CD14-positive monocyte (primary cell): Measurements from ENCODE around the gene ATE1. TPM values are rescaled to one million over a fixed set of nuclear protein-coding genes. Genes with fewer than 3 reads are reported as not detected.

ENCODE experiments used
- DNase-seq, 3 donors: peaks; one replicate each; pipeline ENCODE4 v3.0.0-alpha.2; 2011 to 2022
- H2AFZ ChIP-seq: 2 replicates; pipeline ENCODE4 v1.6.0; 2012; ENCODE audit warnings: mild to moderate bottlenecking, low read depth, low read length, inconsistent platforms; ENCODE audit not compliant: insufficient read depth, poor library complexity, severe bottlenecking
- H3K27ac ChIP-seq, 2 donors: 1 replicate in 1 of 2; 2 replicates in 1 of 2; pipeline ENCODE4 v1.5.1; 2012 to 2013; ENCODE audit warnings: low read length in 2 of 2, control low read depth in 1 of 2, inconsistent platforms in 1 of 2, low read depth in 1 of 2, mild to moderate bottlenecking in 1 of 2
- H3K27me3 ChIP-seq, 2 donors: one replicate each; pipeline versions ENCODE4 v1.6.0 to v1.6.1; 2011 to 2013; ENCODE audit warnings: low read length in 2 of 2; ENCODE audit not compliant: control insufficient read depth in 2 of 2, insufficient read depth in 2 of 2
- H3K36me3 ChIP-seq, 2 donors: replicated peaks in 1 of 2; 1 replicate in 1 of 2; 2 replicates in 1 of 2; pipeline versions ENCODE4 v1.5.1 to v1.6.1; 2012 to 2013; ENCODE audit warnings: low read length in 2 of 2, control low read depth in 1 of 2, inconsistent platforms in 1 of 2, mild to moderate bottlenecking in 1 of 2; ENCODE audit not compliant: insufficient read depth in 2 of 2, control insufficient read depth in 1 of 2
- H3K4me1 ChIP-seq, 2 donors: 1 replicate in 1 of 2; 2 replicates in 1 of 2; pipeline versions ENCODE4 v1.5.1 to v1.6.1; 2012 to 2013; ENCODE audit warnings: low read length in 2 of 2, control low read depth in 1 of 2, inconsistent platforms in 1 of 2, mild to moderate bottlenecking in 1 of 2, moderate library complexity in 1 of 2; ENCODE audit not compliant: insufficient read depth in 2 of 2, control insufficient read depth in 1 of 2
- H3K4me2 ChIP-seq: replicated peaks from 2 replicates; pipeline ENCODE3; 2012; ENCODE audit warnings: low read length, moderate library complexity, mild to moderate bottlenecking; ENCODE audit not compliant: poor library complexity, severe bottlenecking; ENCODE audit errors: extremely low read depth
- H3K4me3 ChIP-seq, 3 experiments: fragments of 200-600 bp in 1 of 3; sonication (generic) in 1 of 3; replicated peaks in 1 of 3; 1 replicate in 2 of 3; 2 replicates in 1 of 3; pipeline ENCODE4 v1.5.1; 2011 to 2013; ENCODE audit warnings: low read length in 3 of 3, mild to moderate bottlenecking in 3 of 3, control low read depth in 2 of 3, low read depth in 2 of 3, inconsistent platforms in 1 of 3, moderate library complexity in 1 of 3
- H3K79me2 ChIP-seq: 2 replicates; pipeline ENCODE4 v1.6.0; 2012; ENCODE audit warnings: mild to moderate bottlenecking, control low read depth, inconsistent platforms, low read length, moderate library complexity; ENCODE audit not compliant: insufficient read depth
- H3K9ac ChIP-seq: 2 replicates; pipeline ENCODE4 v1.6.0; 2017; ENCODE audit warnings: low read length, mild to moderate bottlenecking; ENCODE audit not compliant: insufficient read depth, poor library complexity, severe bottlenecking
- H3K9me3 ChIP-seq, 2 donors: replicated peaks in 1 of 2; 1 replicate in 1 of 2; 2 replicates in 1 of 2; pipeline versions ENCODE4 v1.5.1 to v1.6.1; 2012 to 2013; ENCODE audit warnings: low read length in 2 of 2, control low read depth in 1 of 2; ENCODE audit not compliant: control insufficient read depth in 1 of 2, insufficient read depth in 1 of 2
- H4K20me1 ChIP-seq: 2 replicates; pipeline ENCODE4 v1.6.0; 2012; ENCODE audit warnings: mild to moderate bottlenecking, low read length, control low read depth, moderate library complexity; ENCODE audit not compliant: insufficient read depth
- H3K27ac Mint-ChIP-seq, 7 donors: one replicate each; pipeline ENCODE4 v1.8.0; 2020; ENCODE audit warnings: mild to moderate bottlenecking in 7 of 7, mixed read lengths in 7 of 7, moderate library complexity in 6 of 7, inconsistent platforms in 2 of 7
- H3K27me3 Mint-ChIP-seq, 3 donors: one replicate each; pipeline ENCODE4 v1.8.0; 2021 to 2022; ENCODE audit warnings: low read depth in 3 of 3, mild to moderate bottlenecking in 3 of 3, mixed read lengths in 3 of 3, moderate library complexity in 3 of 3, inconsistent platforms in 1 of 3
- H3K36me3 Mint-ChIP-seq, 2 donors: one replicate each; pipeline ENCODE4 v1.8.0; 2020; ENCODE audit warnings: mixed read lengths in 2 of 2, inconsistent platforms in 1 of 2, mild to moderate bottlenecking in 1 of 2
- H3K4me1 Mint-ChIP-seq: one replicate; pipeline ENCODE4 v1.8.0; 2020; ENCODE audit warnings: mild to moderate bottlenecking, mixed read lengths
- H3K4me3 Mint-ChIP-seq, 2 donors: one replicate each; pipeline ENCODE4 v1.8.0; 2020; ENCODE audit warnings: mild to moderate bottlenecking in 2 of 2, mixed read lengths in 2 of 2, moderate library complexity in 1 of 2
- H3K9me3 Mint-ChIP-seq, 7 donors: one replicate each; pipeline ENCODE4 v1.8.0; 2020 to 2022; ENCODE audit warnings: mixed read lengths in 7 of 7, mild to moderate bottlenecking in 6 of 7, moderate library complexity in 6 of 7, inconsistent platforms in 2 of 7
- WGBS: methylation state at CpG from one replicate; pipeline ENCODE4 v1.1.5; 2013; ENCODE audit warnings: missing lambda C conversion rate; ENCODE audit not compliant: insufficient coverage; 5-methylcytosine and 5-hydroxymethylcytosine counted together
- intact Hi-C, 2 donors: fragments of 100-400 bp; cut with micrococcal nuclease; formaldehyde crosslinking; loops; one replicate each; pipeline versions ENCODE4 v1.15.0 to v1.15.1; 2023
- polyA plus RNA-seq, 3 donors: library from polyadenylated mRNA; depleted of rRNA in 1 of 3; unstranded in 2 of 3; stranded (reverse) in 1 of 3; fragments of 300-500 nt in 2 of 3; fragments of >200 nt in 1 of 3; fragmentation: Illumina TruSeq in 2 of 3; gene quantifications; 1 replicate in 2 of 3; 2 replicates in 1 of 3; pipeline ENCODE4 v1.2.3, GENCODE V29; 2012 to 2021
- TF ChIP-seq, protein P1 (sequence below): fragments of 200-600 bp; IDR thresholded peaks from one replicate; pipeline ENCODE4 v1.8.0; 2022; ENCODE audit warnings: antibody characterized with exemption, mild to moderate bottlenecking

Gene ATE1
- polyA plus RNA-seq, 3 donors, result 9.2 to 19.5 (median 15.8) TPM

DNA sequence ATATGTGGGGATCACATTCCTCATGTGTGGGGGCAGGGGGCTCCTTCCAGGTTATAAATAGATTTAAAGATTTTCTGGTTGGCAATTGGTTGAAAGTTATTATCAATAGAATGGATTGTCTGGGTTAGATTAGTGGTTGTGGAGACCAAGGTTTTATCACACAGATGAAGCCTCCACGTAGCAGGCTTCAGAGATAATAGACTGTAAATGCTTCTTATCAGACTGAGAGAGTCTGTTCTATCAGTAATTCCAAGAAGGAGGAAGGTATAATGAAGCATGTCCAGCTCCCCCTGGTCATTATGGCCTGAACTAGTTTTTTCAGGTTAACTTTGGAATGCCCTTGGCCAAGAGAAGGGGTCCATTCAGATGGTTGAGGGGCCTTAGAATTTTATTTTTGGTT lies 211.9 kb downstream of the ATE1 start:
- TF ChIP-seq, protein P1, sequence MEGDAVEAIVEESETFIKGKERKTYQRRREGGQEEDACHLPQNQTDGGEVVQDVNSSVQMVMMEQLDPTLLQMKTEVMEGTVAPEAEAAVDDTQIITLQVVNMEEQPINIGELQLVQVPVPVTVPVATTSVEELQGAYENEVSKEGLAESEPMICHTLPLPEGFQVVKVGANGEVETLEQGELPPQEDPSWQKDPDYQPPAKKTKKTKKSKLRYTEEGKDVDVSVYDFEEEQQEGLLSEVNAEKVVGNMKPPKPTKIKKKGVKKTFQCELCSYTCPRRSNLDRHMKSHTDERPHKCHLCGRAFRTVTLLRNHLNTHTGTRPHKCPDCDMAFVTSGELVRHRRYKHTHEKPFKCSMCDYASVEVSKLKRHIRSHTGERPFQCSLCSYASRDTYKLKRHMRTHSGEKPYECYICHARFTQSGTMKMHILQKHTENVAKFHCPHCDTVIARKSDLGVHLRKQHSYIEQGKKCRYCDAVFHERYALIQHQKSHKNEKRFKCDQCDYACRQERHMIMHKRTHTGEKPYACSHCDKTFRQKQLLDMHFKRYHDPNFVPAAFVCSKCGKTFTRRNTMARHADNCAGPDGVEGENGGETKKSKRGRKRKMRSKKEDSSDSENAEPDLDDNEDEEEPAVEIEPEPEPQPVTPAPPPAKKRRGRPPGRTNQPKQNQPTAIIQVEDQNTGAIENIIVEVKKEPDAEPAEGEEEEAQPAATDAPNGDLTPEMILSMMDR, result no peak
- 100% methylated on average over 1 of the region's 1 CpG for WGBS
- H3K36me3 ChIP-seq, result no peaks in the 10 kb centered on the region

DNA sequence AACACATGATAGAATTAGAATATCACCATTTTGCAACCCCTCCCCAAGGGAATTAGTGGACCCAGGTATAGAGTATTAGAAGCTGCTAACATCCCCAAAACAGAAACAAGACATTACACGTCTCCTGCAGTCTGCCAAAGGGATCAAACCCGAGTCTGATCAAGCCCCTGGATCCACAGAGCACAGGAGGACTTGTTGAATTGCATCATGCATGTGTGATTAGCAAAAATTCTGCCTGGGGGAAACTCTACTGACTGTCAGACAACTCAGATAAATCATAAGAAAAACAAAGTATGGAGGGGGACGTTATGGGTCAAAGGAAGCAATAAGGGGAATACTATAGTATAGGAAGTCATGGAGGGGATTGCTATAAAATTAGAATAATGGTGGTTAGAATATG lies 212.8 kb downstream of the ATE1 start:
- Mint-ChIP-seq H3K4me1 (peaks cover 9% of the 10 kb centered on the region), H3K36me3 (no peaks in the 10 kb centered on the region), H3K4me3 (no peak overlapping the region), H3K9me3 (peaks cover 0 to 7% (median 4%) of the 10 kb centered on the region in 7 donors), H3K27me3 (peaks cover 8 to 15% (median 10%) of the 10 kb centered on the region in 3 donors), H3K27ac (no peak overlapping the region)
- Histone ChIP-seq H2AFZ (no peak overlapping the region), H3K9me3 (no peaks in the 10 kb centered on the region), H3K4me1 (peaks cover 7 to 8% of the 10 kb centered on the region in 2 donors), H3K36me3 (no peaks in the 10 kb centered on the region), H3K4me2 (no peak overlapping the region), H3K9ac (no peak overlapping the region), H3K27ac (no peak overlapping the region), H3K4me3 (no peak overlapping the region), H4K20me1 (no peaks in the 10 kb centered on the region), H3K27me3 (peaks cover 2 to 4% of the 10 kb centered on the region in 2 donors), H3K79me2 (no peaks in the 10 kb centered on the region)
- intact Hi-C loops, result no loop called here
- no peak for DNase-seq
- WGBS, result 83% methylated on average over 1 of the region's 3 CpGs
- TF ChIP-seq, protein P1, result no peak

More for the DNA sequence above, 211.9 kb downstream of the ATE1 start:
- H3K79me2 ChIP-seq, result no peaks in the 10 kb centered on the region
- peaks cover 2 to 4% of the 10 kb centered on the region in 2 donors for H3K27me3 ChIP-seq
- peaks cover 2 to 12% (median 8%) of the 10 kb centered on the region in 3 donors for H3K27me3 Mint-ChIP-seq
- no peak overlapping the region for H2AFZ ChIP-seq
- intact Hi-C loops, result no loop called here
- no peak overlapping the region for H3K4me3 ChIP-seq
- H3K4me1 Mint-ChIP-seq, result peaks cover 3% of the 10 kb centered on the region
- H3K27ac ChIP-seq, result no peak overlapping the region
- H3K27ac Mint-ChIP-seq, result no peak overlapping the region
- H3K4me3 Mint-ChIP-seq, result no peak overlapping the region
- H3K9me3 Mint-ChIP-seq, result peaks cover 0 to 9% (median 6%) of the 10 kb centered on the region in 7 donors
- DNase-seq, result no peak
- H3K9ac ChIP-seq, result no peak overlapping the region
- H3K4me1 ChIP-seq, result no peaks in the 10 kb centered on the region
- H3K4me2 ChIP-seq, result no peak overlapping the region
- H3K9me3 ChIP-seq, result no peaks in the 10 kb centered on the region
- H3K36me3 Mint-ChIP-seq, result no peaks in the 10 kb centered on the region
- H4K20me1 ChIP-seq, result no peaks in the 10 kb centered on the region
